MG63 (cell line): ENCODE results near the gene RALGAPA2. TPM values are rescaled to one million over a fixed set of nuclear protein-coding genes. Genes with fewer than 3 reads are reported as not detected.

Source experiments
- DNase-seq: peaks from one replicate; pipeline ENCODE4 v3.0.0-alpha.2; 2020
- H3K27me3 ChIP-seq: fragments of 250-450 bp; sonication (Bioruptor Pico); 2 replicates; pipeline ENCODE4 v1.5.1; 2020; ENCODE audit warnings: mild to moderate bottlenecking, moderate library complexity
- H3K36me3 ChIP-seq: fragments of 250-450 bp; sonication (Bioruptor Pico); 2 replicates; pipeline ENCODE4 v1.5.1; 2020; ENCODE audit warnings: mild to moderate bottlenecking, moderate library complexity
- H3K4me3 ChIP-seq: fragments of 250-450 bp; sonication (Bioruptor Pico); 2 replicates; pipeline ENCODE4 v1.5.1; 2020; ENCODE audit warnings: mild to moderate bottlenecking, moderate library complexity
- H3K9me3 ChIP-seq: fragments of 250-450 bp; sonication (Bioruptor Pico); 2 replicates; pipeline ENCODE4 v1.5.1; 2020; ENCODE audit warnings: mild to moderate bottlenecking, moderate library complexity
- total RNA-seq: library from RNA; depleted of rRNA; stranded (reverse); fragments of >200 nt; shearing (Covaris generic); gene quantifications from 2 replicates; pipeline ENCODE4 v1.2.3, GENCODE V29; 2014; ENCODE audit warnings: low replicate concordance

The RALGAPA2 gene
- total RNA-seq, 1 experiment from 2014 or later = 0.53 TPM

DNA sequence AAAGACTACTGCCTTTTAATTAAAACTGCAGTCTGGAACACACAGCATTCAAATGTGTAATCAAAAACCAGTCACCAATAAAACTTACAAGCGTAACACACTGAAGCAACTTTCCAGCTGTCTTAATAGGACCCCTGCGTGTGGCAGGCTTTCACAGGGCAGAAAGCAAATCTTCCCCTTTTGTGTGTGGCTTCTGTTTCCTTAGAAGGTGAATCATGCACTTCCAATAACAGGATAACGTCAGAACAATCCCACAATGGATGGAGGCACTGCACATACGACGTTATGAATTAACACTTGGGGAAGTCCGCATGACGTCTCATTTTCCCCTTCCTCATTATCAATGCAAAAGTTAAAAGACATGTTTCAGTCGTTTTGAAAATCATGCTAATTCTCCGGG is 299.7 kb downstream of the RALGAPA2 start:
- no peaks in the 10 kb centered on the region for H3K36me3 ChIP-seq
- no peak for DNase-seq
- H3K27me3 ChIP-seq = no peaks in the 10 kb centered on the region
- no peaks in the 10 kb centered on the region for H3K9me3 ChIP-seq
- H3K4me3 ChIP-seq = no peak overlapping the region

DNA sequence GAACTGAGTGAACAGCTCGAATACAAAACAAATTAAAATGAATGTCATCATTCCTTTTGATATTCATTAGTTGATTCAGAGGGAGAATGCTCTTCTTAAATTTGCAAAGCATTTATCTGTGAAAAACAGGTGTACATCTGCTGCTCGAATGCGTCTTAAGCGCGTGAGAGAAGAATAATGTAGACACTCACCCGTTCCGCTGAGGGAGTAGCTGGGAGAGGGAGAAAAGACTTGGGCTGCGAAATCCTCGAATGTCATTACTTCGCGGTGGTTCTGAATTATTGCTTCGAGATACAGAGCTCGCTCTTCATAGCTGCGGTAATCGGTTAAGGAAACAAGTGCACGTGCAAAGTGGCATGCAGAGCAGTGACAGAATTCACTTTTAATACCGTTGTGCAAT is 300.6 kb downstream of the RALGAPA2 start:
- H3K27me3 ChIP-seq = no peaks in the 10 kb centered on the region
- DNase-seq = no peak
- H3K4me3 ChIP-seq = no peak overlapping the region
- no peaks in the 10 kb centered on the region for H3K9me3 ChIP-seq
- no peaks in the 10 kb centered on the region for H3K36me3 ChIP-seq

- no peak for DNase-seq
- no peaks in the 10 kb centered on the region for H3K36me3 ChIP-seq
- H3K9me3 ChIP-seq = no peaks in the 10 kb centered on the region
- H3K4me3 ChIP-seq = no peak overlapping the region
- no peaks in the 10 kb centered on the region for H3K27me3 ChIP-seq
These were observed 301.0 kb downstream of the RALGAPA2 start for GRCh38 chr20:20411402-20411801.

DNA sequence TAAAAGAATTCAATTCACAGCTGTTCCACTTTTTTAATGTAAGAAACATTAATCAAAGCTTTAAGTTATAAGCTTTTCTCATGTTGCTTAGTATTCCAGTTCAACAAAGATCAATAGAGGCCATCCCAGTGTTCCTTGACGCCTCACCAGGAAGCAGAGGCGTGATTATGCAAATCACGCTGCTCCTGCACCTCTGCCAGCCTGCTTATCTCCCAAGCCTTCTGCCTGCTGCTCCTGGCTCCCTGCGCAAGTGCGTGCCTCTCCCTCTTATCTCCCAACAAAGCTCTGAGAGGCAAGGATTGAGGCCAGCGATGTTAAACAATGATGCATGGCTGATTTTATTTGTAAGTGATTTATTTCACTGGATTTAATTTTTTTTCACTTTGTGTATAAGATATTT is 301.8 kb downstream of the RALGAPA2 start:
- DNase-seq = no peak
- H3K27me3 ChIP-seq = no peaks in the 10 kb centered on the region
- H3K36me3 ChIP-seq = no peaks in the 10 kb centered on the region
- H3K9me3 ChIP-seq = no peaks in the 10 kb centered on the region
- no peak overlapping the region for H3K4me3 ChIP-seq

- no peak overlapping the region for H3K4me3 ChIP-seq
- H3K36me3 ChIP-seq = no peaks in the 10 kb centered on the region
These were observed 303.1 kb downstream of the RALGAPA2 start for GRCh38 chr20:20409331-20409730.

GRCh38 chr20:20407891-20408805 is 304.3 kb downstream of the RALGAPA2 start:
- H3K9me3 ChIP-seq = no peaks in the 10 kb centered on the region
- H3K27me3 ChIP-seq = no peaks in the 10 kb centered on the region
- H3K4me3 ChIP-seq = no peak overlapping the region
- H3K36me3 ChIP-seq = no peaks in the 10 kb centered on the region
- no peak for DNase-seq

More at GRCh38 chr20:20409331-20409730, 303.1 kb downstream of the RALGAPA2 start:
- no peak for DNase-seq
- no peaks in the 10 kb centered on the region for H3K9me3 ChIP-seq
- H3K27me3 ChIP-seq = no peaks in the 10 kb centered on the region

DNA sequence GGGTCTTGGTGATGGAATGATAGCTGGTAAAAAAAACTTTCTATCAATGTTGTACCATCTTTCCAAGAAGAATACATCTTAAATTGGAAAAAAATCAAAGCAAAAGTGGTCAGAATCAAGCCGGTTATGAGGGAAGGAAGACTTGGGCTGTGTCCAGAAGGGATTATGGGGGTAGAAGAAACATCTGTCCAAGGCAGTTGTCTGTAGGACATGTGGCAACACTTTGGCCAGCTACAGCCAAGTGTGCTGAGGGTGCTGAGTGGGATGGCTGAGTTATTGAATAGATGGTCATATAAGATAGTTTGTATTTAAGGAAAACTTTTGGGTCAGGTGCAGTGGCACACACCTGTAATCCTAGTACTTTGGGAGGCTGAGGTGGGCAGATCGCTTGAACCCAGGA is 306.1 kb downstream of the RALGAPA2 start:
- H3K27me3 ChIP-seq = no peaks in the 10 kb centered on the region
- H3K36me3 ChIP-seq = no peaks in the 10 kb centered on the region
- no peaks in the 10 kb centered on the region for H3K9me3 ChIP-seq
- DNase-seq = no peak
- H3K4me3 ChIP-seq = no peak overlapping the region

DNA sequence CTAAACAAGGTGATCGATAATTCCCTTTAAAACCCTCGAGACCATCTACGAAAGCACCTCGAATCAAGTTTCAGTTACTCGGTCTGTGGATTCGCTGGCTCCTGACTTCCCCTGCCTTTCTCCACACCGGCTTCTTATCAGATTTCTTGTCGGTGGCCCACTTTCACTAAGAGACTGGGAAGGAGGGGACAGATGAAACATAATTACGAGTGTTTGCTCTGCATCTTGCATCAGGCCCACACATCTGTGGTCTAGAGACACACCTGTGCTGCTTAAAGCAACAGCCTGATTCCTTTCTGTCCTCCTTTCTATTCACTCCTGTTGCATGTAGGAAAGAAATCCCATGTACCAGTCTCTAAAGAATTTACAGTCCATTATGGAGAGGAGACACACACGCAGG is 306.8 kb downstream of the RALGAPA2 start:
- Histone ChIP-seq H3K36me3 (no peaks in the 10 kb centered on the region), H3K9me3 (no peaks in the 10 kb centered on the region), H3K4me3 (no peak overlapping the region), H3K27me3 (no peaks in the 10 kb centered on the region)
- DNase-seq = no peak

DNA sequence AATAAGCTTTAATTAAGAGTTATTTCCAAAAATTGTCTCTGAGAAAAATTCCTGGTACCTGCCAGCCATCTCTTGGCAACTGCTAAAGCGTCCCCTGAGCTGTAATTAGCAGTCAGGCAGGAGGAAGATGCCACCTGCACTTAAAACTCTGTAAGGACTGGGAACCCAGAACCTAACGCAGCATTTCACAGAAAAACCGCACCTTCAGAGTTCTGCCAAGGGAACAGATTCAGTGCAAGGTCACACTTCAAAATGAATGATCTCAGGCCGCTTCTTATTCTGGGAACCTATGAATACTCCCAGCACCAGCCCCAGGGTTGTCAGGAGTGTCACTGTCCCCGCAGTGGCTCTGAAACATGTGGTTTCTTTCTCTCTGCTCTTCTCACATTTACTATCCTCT is 307.8 kb downstream of the RALGAPA2 start:
- Histone ChIP-seq H3K4me3 (no peak overlapping the region), H3K27me3 (no peaks in the 10 kb centered on the region), H3K9me3 (no peaks in the 10 kb centered on the region), H3K36me3 (no peaks in the 10 kb centered on the region)
- DNase-seq = no peak

DNA sequence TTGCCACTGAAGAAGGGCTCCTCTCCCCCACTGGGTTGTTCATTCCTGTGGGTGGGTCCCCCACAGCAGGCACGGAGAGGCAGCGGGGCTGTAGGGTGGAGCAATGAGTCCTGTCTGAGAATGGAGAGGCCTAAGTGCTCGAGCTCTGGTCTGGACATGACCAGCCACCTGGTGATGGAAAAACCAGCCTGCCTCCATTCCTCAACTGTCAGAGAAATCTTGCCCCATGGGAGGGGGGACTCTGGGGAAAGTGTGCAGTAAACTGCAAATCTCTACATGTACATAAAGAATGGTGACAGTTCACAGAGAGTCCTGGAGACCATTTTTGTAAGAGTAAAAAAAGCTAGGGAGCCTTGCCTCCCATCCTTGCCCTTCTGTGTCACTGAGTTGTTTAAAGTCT is 310.5 kb downstream of the RALGAPA2 start:
- Histone ChIP-seq H3K4me3 (no peak overlapping the region), H3K9me3 (no peaks in the 10 kb centered on the region), H3K27me3 (no peaks in the 10 kb centered on the region), H3K36me3 (no peaks in the 10 kb centered on the region)
- DNase-seq = no peak

DNA sequence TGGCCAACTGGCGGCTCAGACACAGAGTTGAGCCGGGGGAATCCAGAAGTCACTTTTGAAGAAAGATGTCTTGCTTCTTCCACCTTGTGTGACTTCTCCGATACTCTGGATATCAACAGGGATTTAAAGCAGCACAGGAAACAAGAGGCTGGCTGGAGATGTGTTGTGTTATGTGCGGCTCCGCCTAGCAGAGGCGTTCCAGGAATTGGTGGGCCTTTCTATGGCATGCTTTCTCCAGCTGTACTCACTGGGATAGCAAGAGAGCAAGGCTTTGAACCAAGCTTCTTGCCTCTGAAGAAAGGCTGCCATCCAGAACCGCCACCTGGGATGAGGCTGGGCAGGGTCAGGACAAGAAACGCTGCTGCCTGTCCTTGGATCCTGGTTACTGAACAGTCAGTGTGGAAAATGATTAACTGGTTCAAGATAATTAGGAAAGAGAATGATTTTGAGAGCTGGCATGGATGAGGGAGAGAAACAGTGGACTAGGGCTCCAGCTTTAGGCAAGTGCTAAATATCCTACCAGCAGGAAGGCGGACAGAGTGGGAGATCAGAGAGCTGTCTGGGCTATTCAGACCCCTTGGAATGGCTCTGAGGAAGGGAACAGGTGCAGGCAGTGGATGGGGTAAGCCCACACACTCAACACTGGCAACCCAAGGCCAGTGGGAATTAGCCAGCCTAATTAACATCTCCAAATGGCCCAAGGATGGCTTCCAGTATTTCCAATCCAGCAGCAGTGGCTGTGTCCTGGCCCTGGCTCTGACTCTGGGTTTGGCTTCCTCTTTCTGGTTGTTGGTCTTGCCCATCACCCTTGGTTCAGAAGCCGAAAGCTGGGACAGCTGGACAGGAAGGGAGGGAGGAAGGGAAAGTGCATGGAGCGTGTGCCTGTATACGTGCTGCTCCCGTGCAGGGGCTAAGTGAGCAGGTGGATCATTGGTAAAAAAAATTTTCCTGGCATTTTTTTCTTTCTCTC is 312.6 kb downstream of the RALGAPA2 start:
- no peak for DNase-seq
- Histone ChIP-seq H3K4me3 (no peak overlapping the region), H3K9me3 (no peaks in the 10 kb centered on the region), H3K27me3 (no peaks in the 10 kb centered on the region), H3K36me3 (no peaks in the 10 kb centered on the region)

DNA sequence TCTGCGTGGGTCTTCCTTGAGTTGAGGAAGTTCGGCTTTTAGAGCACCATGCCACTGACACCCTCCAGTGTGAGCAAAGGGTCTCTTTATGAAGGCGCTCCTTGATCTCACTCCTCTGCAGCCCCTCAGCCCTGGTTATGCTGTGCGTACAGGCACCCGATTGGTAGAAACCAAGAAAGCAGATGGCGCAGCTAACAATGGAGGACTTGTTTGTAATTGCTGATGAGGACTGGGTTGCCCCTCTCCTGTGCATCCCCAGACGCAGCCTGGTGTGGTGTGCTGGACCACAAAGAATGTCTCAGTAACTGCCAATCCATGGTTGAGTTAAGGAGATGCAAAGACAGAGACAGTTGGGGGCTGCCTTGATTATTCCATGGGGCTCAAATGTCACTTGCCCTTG is 314.3 kb downstream of the RALGAPA2 start:
- no peak for DNase-seq
- no peaks in the 10 kb centered on the region for H3K9me3 ChIP-seq
- H3K27me3 ChIP-seq = no peaks in the 10 kb centered on the region

GRCh38 chr20:20396794-20397193 is 315.6 kb downstream of the RALGAPA2 start:
- no peak for DNase-seq
- Histone ChIP-seq H3K36me3 (no peaks in the 10 kb centered on the region), H3K9me3 (no peaks in the 10 kb centered on the region), H3K4me3 (no peak overlapping the region), H3K27me3 (no peaks in the 10 kb centered on the region)

More for the DNA sequence above, 314.3 kb downstream of the RALGAPA2 start:
- H3K36me3 ChIP-seq = no peaks in the 10 kb centered on the region
- no peak overlapping the region for H3K4me3 ChIP-seq

DNA sequence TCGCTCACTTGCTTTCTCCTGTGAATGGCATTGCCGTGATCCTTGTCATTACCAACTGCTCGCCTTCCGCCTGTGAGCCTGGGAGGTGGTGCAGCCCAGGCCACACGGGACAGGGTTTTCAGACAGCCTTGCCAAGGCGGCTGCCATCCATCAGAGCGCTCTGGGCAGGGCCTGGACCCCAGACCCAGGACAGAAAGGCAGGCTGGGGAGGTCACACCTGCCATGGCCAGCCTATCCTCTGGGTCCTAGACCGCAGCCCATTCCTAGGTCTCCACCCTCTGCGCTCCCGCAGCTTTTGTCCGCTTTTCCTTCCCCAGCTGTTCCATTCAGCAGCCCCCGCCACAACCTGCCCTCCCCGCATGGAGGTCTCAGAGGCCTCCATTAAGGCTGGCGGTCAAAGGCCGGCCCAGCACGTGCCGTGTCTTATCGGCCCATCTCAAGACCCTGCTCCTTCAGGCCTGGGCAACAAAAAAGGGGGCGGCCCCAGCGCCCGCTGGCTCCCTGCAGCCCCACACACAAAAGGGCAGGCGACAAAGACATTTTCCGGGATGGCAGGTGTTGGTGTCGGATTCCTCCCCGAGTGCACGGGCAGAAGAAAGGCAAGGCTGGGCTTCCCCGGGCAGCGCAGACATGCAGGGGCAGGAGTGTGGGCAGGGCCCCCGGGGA is 316.4 kb downstream of the RALGAPA2 start:
- no peaks in the 10 kb centered on the region for H3K9me3 ChIP-seq
- H3K36me3 ChIP-seq = no peaks in the 10 kb centered on the region
- no peak for DNase-seq
- no peaks in the 10 kb centered on the region for H3K27me3 ChIP-seq
- no peak overlapping the region for H3K4me3 ChIP-seq

DNA sequence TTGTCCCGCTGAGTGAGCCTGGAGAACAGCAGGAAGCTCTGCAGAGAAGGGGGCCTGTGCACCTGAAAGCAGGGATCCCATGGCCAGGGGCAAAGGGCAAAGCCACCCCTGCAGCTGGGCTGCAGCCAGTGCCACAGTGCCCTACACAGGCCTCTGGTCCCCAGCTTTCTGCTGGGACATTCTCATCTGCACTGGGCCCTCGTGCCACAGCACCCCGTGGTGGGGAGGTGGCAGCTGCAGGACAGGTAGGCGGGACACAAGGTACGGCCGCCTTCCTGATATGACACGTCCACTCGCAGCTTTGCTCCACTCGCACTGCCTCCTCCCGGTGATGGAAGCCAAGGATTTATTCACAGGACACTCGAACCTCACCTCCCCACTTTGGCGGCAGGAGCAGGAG is 317.4 kb downstream of the RALGAPA2 start:
- Histone ChIP-seq H3K4me3 (no peak overlapping the region), H3K27me3 (no peaks in the 10 kb centered on the region), H3K36me3 (no peaks in the 10 kb centered on the region), H3K9me3 (no peaks in the 10 kb centered on the region)
- no peak for DNase-seq

GRCh38 chr20:20393207-20394120 is 319.0 kb downstream of the RALGAPA2 start:
- H3K4me3 ChIP-seq = no peak overlapping the region
- DNase-seq = no peak
- no peaks in the 10 kb centered on the region for H3K27me3 ChIP-seq
- H3K36me3 ChIP-seq = no peaks in the 10 kb centered on the region
- H3K9me3 ChIP-seq = no peaks in the 10 kb centered on the region
